ENCODE results near the gene KSR1.

DNA sequence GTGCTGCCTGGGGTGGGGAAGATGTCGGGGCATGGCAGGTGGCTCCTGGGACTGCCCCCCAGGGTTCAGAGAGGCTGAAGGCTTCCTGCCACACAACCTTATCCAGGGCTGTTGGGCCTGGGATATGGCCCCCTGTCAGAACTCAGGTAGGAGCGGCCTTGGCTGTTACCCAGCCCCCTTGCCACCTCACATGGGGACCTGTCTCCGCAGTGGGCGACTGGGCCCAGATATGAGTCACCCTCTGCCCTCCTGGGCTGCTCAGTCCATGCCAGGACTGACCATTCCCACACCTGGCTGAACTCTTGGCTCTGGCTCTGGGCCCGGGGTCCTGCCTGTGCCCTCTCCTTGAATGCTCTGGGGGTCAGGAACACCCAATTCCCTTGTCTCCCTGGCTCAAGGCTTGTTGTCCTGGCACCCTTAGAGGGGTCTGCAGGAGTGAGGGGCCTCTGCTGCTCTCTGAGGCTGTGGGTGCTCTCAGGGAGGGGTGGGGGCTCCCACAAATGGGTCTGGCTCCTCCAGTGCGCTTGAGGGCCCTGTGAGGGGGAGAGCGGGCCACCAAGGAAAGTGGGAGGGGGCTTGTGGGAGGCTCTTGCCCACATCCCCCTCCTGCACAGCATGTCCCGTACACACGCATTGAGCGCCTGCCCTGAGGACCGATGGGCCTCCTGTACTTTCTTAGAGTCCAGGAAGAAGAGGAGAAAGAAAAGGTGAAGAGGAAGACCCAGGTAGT is 210.7 kb downstream of the KSR1 start:
- TF ChIP-seq, protein P1, sequence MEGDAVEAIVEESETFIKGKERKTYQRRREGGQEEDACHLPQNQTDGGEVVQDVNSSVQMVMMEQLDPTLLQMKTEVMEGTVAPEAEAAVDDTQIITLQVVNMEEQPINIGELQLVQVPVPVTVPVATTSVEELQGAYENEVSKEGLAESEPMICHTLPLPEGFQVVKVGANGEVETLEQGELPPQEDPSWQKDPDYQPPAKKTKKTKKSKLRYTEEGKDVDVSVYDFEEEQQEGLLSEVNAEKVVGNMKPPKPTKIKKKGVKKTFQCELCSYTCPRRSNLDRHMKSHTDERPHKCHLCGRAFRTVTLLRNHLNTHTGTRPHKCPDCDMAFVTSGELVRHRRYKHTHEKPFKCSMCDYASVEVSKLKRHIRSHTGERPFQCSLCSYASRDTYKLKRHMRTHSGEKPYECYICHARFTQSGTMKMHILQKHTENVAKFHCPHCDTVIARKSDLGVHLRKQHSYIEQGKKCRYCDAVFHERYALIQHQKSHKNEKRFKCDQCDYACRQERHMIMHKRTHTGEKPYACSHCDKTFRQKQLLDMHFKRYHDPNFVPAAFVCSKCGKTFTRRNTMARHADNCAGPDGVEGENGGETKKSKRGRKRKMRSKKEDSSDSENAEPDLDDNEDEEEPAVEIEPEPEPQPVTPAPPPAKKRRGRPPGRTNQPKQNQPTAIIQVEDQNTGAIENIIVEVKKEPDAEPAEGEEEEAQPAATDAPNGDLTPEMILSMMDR (IDR thresholded peaks at IDR 0.05), result no peak
- no peak for TF ChIP-seq POLR2AphosphoS5 (IDR thresholded peaks at IDR 0.05; ENCODE audit: low read depth, low read length)
- no peak for TF ChIP-seq SIN3A (IDR thresholded peaks at IDR 0.05; ENCODE audit: borderline replicate concordance, insufficient read depth, low read depth, low read length)
- TF ChIP-seq, protein P2, sequence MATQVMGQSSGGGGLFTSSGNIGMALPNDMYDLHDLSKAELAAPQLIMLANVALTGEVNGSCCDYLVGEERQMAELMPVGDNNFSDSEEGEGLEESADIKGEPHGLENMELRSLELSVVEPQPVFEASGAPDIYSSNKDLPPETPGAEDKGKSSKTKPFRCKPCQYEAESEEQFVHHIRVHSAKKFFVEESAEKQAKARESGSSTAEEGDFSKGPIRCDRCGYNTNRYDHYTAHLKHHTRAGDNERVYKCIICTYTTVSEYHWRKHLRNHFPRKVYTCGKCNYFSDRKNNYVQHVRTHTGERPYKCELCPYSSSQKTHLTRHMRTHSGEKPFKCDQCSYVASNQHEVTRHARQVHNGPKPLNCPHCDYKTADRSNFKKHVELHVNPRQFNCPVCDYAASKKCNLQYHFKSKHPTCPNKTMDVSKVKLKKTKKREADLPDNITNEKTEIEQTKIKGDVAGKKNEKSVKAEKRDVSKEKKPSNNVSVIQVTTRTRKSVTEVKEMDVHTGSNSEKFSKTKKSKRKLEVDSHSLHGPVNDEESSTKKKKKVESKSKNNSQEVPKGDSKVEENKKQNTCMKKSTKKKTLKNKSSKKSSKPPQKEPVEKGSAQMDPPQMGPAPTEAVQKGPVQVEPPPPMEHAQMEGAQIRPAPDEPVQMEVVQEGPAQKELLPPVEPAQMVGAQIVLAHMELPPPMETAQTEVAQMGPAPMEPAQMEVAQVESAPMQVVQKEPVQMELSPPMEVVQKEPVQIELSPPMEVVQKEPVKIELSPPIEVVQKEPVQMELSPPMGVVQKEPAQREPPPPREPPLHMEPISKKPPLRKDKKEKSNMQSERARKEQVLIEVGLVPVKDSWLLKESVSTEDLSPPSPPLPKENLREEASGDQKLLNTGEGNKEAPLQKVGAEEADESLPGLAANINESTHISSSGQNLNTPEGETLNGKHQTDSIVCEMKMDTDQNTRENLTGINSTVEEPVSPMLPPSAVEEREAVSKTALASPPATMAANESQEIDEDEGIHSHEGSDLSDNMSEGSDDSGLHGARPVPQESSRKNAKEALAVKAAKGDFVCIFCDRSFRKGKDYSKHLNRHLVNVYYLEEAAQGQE (IDR thresholded peaks at IDR 0.05; ENCODE audit: insufficient read depth in 1 of 2, low read depth in 2 of 2, low read length in 1 of 2), result no peak
- TF ChIP-seq TCF7L2 (IDR thresholded peaks at IDR 0.05; ENCODE audit: low read depth, low read length), result no peak

Measured in Panc1 (cell line).